ENCODE results near the gene KIAA1671.
"Not testable (repeated sequence)": the region's sequence is repeated elsewhere in the genome, so short reads cannot be mapped to it uniquely, and the experiment has no call there.

KIAA1671 gene

DNA sequence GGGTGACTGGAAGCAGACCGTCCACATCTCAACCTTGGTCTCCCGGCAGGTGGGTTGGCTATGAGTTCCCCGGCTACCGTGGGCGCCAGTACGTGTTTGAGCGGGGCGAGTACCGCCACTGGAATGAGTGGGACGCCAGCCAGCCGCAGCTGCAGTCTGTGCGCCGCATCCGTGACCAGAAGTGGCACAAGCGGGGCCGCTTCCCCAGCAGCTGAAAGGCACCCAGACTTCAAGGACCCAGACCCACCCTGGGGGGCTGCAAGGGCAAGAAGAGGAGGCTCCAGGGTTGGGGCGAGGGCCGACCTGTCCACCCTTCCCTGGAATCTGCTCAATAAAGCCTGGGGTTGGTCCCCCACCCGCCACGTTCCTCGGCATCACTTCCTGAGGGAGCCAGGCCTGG lies 254.5 kb downstream of the KIAA1671 start:
- DNase-seq: no peak

- no peak for DNase-seq
These were observed 255.1 kb downstream of the KIAA1671 start for GRCh38 chr22:25207553-25208157.

GRCh38 chr22:25208328-25208727 lies 255.8 kb downstream of the KIAA1671 start:
- DNase-seq: no peak

- no peak for DNase-seq
These were observed 256.4 kb downstream of the KIAA1671 start for GRCh38 chr22:25208743-25209505.

DNA sequence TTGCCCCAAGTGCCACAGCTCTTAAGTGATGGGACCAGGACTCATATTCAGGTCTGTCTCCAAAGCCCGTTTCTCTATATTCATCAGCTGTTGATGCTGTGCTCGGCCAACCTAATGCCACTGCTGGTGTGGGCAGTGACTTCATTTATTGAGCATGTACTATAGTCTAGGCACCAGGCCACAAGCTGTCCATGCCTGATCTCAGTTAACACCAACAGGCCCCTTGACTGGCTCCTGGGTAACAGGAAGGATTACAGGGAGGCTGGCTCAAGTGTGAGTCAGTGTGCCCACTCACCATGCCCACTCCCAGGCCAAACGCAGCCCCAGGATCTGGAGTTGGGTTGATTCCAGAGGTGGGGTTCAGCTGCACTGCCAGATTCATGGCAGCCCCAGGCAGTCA lies 258.3 kb downstream of the KIAA1671 start:
- DNase-seq: no peak

GRCh38 chr22:25212337-25212736 lies 259.8 kb downstream of the KIAA1671 start:
- DNase-seq: no peak

- DNase-seq: no peak
These were observed 260.7 kb downstream of the KIAA1671 start for GRCh38 chr22:25213221-25213620.

DNA sequence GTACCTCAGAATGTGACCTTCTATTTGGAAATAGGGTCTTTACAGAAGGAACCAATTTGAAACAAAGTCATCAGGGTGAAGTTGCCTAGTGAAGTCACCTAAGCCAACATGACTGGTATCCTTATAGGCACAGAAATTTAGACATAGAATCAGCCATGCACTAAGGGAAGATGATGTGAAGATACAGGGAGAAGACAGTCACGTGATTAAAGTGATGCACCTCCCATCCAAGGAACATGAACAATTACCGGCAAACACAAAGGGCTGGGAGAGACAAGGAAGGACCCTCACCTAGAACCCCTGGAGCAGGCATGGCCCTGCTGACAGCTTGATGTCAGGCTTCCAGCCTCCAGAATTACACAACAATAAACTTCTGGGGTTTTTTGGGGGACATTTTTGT lies 263.7 kb downstream of the KIAA1671 start:
- DNase-seq: no peak

GRCh38 chr22:25219211-25219689 lies 266.7 kb downstream of the KIAA1671 start, which contains the start of gene CRYBB2:
CRYBB2 (plus strand) TSS chr22:25219639; CDS start chr22:25221430, 1,791 bp downstream.
- DNase-seq: no peak

GRCh38 chr22:25219948-25220442 lies 267.5 kb downstream of the KIAA1671 start:
- no peak for DNase-seq

DNA sequence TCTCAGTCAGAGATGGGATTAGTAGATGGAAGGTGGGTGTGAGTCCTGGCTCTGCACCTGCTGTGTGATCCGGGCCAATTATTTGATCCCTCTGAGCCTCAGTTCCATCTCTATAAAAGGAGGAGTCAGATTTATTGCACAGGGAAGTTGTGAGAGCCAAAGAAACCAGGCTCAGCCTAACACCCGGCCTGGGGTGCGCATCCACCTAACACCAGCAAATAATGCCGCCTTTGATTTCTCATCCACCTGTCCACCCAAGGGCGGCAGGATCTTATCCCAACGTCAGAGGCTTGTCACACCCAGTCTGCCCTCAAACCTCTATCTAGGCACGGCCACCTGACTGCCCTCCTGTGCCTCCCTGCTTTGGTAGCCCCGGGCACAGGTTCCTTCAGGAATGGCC lies 269.3 kb downstream of the KIAA1671 start:
- no peak for DNase-seq

- DNase-seq: no peak
These were observed 270.8 kb downstream of the KIAA1671 start for GRCh38 chr22:25223269-25223850.

DNA sequence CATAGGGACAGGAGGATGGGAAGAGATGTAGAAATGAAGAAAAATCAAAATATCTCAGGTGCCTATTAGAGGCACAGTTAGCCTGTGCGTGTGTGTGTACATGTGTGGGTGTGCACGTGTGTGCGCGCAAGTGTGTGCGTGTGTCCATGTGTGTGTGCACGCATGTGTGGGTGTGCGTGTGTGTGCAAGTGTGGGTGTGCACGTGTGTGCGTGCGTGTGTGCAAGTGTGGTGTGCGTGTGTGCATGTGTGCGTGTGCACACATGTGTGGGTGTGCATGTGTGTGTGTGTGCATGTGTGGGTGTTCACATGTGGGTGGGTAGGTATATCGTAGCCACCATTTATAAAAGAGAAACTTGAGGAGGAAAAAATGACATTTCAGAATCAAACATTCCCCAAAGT lies 276.3 kb downstream of the KIAA1671 start:
- no peak for DNase-seq

DNA sequence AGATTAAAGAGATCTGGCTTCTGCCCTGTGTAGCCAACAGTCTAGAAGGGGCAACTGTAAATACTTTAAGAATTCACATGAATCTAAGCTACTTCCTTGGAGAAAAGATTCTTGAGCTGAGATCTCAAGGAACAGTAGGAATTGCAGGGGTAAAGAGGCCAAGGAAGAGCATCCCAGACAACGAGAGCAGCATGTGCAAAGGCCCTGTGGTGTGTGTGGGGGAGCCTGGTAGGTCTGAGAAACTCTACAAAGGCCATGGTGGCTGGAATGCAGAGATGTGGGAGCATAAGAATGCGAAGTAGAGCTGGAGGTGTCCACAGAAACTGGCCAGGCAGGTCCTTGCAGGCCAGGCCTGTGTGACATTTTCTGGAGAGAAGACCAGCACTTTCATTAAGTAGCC lies 278.2 kb downstream of the KIAA1671 start:
- DNase-seq: not testable (repeated sequence)

- no peak for DNase-seq
These were observed 279.8 kb downstream of the KIAA1671 start for GRCh38 chr22:25232301-25232700.

DNA sequence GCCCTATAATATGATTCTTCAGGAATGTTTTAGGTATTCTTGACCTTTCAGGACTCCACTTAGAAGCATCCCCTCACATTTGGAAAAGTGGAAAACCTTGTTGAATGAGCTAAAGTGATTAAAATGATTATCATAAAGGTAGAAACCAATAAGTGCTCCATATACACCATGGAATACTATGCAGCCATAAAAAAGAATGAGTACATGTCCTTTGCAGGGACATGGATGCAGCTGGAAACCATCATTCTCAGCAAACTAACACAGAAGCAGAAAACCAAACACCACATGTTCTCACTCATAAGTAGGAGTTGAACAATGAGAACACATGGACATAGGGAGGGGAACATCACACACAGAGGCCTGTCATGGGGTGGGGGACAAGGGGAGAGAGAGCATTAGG lies 281.2 kb downstream of the KIAA1671 start:
- DNase-seq: not testable (repeated sequence)

- peak; percentile 84 for DNase-seq
These were observed 283.2 kb downstream of the KIAA1671 start for GRCh38 chr22:25235547-25236290.

GRCh38 chr22:25236417-25236816 lies 283.9 kb downstream of the KIAA1671 start:
- DNase-seq: no peak

GRCh38 chr22:25237503-25237902 lies 285.0 kb downstream of the KIAA1671 start:
- no peak for DNase-seq

GRCh38 chr22:25238058-25238457 lies 285.5 kb downstream of the KIAA1671 start:
- DNase-seq: not testable (repeated sequence)

Data from activated CD4-positive, alpha-beta T cell treated with anti-CD3 and anti-CD28 coated beads, Interleukin-2, amount 50 U/mL, for 16 hours (primary cell).